ENCODE data around the gene FRYL.
"Not testable (repeated sequence)": the region's sequence is repeated elsewhere in the genome, so short reads cannot be mapped to it uniquely, and the experiment has no call there.

GRCh38 chr4:48697516-48697915, 82.6 kb downstream of the FRYL start:
- not testable (repeated sequence) for TF ChIP-seq CTCF (conservative IDR thresholded peaks at IDR 0.05; ENCODE audit: low read length); EZH2phosphoT487 (IDR thresholded peaks at IDR 0.05; ENCODE audit: borderline replicate concordance)

Data from Loucy (cell line).